ENCODE results near the gene SHC2.
"Not testable (repeated sequence)": the region's sequence is repeated elsewhere in the genome, so short reads cannot be mapped to it uniquely, and the experiment has no call there.

GRCh38 chr19:386632-387301, 74.1 kb downstream of the SHC2 start:
- TF ChIP-seq POLR2A (IDR thresholded peaks at IDR 0.05; ENCODE audit: low read length); GATA1 (IDR thresholded peaks at IDR 0.05; ENCODE audit: low read depth, low read length): not testable (repeated sequence)
